ENCODE data around the gene USP32.
"Not testable (repeated sequence)": the region's sequence is repeated elsewhere in the genome, so short reads cannot be mapped to it uniquely, and the experiment has no call there.

USP32 gene

GRCh38 chr17:60369727-60370126 is 22.2 kb downstream of the USP32 start:
- DNase-seq, result no peak

- no peak for DNase-seq
These were observed 28.1 kb downstream of the USP32 start for GRCh38 chr17:60363700-60364405.

GRCh38 chr17:60362329-60362728 is 29.6 kb downstream of the USP32 start:
- DNase-seq, result no peak

GRCh38 chr17:60361889-60362288 is 30.0 kb downstream of the USP32 start:
- no peak for DNase-seq

GRCh38 chr17:60359415-60359814 is 32.5 kb downstream of the USP32 start:
- no peak for DNase-seq

- no peak for DNase-seq
These were observed 33.2 kb downstream of the USP32 start for GRCh38 chr17:60358606-60359225.

GRCh38 chr17:60356940-60357339 is 35.0 kb downstream of the USP32 start:
- no peak for DNase-seq

GRCh38 chr17:60355663-60356594 is 36.0 kb downstream of the USP32 start:
- DNase-seq, result no peak

- DNase-seq, result no peak
These were observed 37.7 kb downstream of the USP32 start for GRCh38 chr17:60354223-60354622.

GRCh38 chr17:60353773-60354172 is 38.2 kb downstream of the USP32 start:
- no peak for DNase-seq

- no peak for DNase-seq
These were observed 39.4 kb downstream of the USP32 start for GRCh38 chr17:60352569-60352968.

GRCh38 chr17:60352071-60352470 is 39.9 kb downstream of the USP32 start:
- no peak for DNase-seq

- DNase-seq, result no peak
These were observed 40.8 kb downstream of the USP32 start for GRCh38 chr17:60351012-60351695.

GRCh38 chr17:60348616-60349015 is 43.3 kb downstream of the USP32 start:
- DNase-seq, result no peak

GRCh38 chr17:60345233-60345632 is 46.7 kb downstream of the USP32 start:
- no peak for DNase-seq

- not testable (repeated sequence) for DNase-seq
These were observed 49.4 kb downstream of the USP32 start for GRCh38 chr17:60342492-60342891.

GRCh38 chr17:60335289-60335688 is 56.6 kb downstream of the USP32 start:
- DNase-seq, result no peak

GRCh38 chr17:60333628-60334031 is 58.3 kb downstream of the USP32 start:
- no peak for DNase-seq

- DNase-seq, result not testable (repeated sequence)
These were observed 58.9 kb downstream of the USP32 start for GRCh38 chr17:60333072-60333471.

GRCh38 chr17:60332574-60332973 is 59.4 kb downstream of the USP32 start:
- DNase-seq, result no peak

GRCh38 chr17:60330731-60331130 is 61.2 kb downstream of the USP32 start:
- no peak for DNase-seq

- no peak for DNase-seq
These were observed 63.3 kb downstream of the USP32 start for GRCh38 chr17:60328679-60329078.

- no peak for DNase-seq
These were observed 64.0 kb downstream of the USP32 start for GRCh38 chr17:60327901-60328273.
